NCI-H510A (cell line): ENCODE results near the gene ITGB6.

Source experiments
- DNase-seq: peaks from one replicate; lab custom pipeline; 2025; lab: John Stamatoyannopoulos, UW

The ITGB6 gene

DNA sequence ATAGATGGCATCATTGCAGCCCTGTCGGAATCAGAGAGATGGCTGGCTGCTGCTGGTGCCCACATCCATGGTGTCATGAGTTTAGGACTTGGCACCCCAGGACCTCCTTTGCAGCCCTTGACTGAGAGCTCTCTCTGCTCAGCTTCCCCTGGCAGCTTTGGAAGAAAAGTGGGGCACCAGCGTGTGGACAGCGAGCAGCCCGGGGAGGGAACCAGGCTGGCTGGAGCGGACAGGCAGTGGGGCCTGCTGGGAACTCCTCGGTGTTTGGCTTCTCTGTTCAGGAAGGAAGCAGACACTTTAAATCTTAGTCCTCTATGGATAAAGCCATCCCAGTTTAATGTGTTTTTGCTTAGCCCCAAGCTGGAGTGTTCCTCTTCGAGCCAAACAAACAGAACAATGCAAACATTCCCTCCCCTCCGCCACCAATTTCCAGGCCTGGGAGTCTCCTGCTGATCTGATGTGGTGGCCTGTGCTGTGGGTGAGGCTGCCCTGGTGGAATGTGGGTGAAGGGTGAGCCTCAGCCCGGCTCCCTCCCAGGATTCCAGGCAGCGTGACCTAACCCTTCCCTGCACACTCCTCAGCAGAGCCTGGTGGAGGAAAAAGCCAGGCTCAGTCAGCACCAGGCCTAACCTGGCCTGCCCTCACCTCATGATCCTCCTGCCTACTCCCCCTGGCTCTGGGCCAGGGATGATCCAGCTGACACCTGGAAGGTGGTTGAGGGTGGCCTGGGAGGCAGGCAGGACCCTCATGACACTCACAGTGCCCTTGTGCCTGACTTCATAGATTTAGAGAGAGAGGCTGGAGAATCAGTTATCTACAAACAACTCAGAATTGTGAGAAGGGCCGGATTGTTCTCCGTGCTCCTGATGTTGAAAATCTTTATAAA, 21.6 kb upstream of the ITGB6 start:
- DNase-seq = peak; percentile 52

- DNase-seq = no peak
These were observed 20.5 kb upstream of the ITGB6 start for GRCh38 chr2:160220545-160221009.

GRCh38 chr2:160220026-160220425, 20.0 kb upstream of the ITGB6 start:
- DNase-seq = no peak

GRCh38 chr2:160214461-160215445, 14.7 kb upstream of the ITGB6 start:
- no peak for DNase-seq

GRCh38 chr2:160213511-160213910, 13.4 kb upstream of the ITGB6 start:
- no peak for DNase-seq

DNA sequence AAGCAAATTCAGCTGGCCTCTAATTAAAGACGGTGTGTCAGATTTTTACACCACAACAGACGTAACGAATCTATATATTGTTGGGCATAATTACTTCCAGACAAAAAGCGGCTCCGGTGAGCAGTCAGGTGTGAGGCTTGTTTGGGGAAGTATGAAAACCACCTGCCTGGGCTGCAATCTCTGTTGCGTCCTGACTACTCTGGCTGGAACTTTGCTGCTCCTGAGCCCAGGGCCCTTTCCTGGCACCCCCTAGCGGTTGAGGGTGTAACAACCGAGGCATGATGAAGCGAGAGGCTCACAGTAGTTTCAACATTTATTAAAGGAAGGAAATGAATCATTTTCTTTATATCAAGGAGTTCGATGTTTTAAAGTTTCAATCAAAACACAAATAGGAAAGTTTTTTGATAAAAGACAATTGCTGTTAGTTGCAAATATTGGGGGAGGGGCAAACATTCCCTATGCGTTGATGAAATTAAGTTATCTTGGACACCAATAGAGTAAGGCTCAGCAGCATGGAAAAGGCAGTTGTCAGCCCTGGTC, 10.6 kb upstream of the ITGB6 start:
- DNase-seq = no peak

DNA sequence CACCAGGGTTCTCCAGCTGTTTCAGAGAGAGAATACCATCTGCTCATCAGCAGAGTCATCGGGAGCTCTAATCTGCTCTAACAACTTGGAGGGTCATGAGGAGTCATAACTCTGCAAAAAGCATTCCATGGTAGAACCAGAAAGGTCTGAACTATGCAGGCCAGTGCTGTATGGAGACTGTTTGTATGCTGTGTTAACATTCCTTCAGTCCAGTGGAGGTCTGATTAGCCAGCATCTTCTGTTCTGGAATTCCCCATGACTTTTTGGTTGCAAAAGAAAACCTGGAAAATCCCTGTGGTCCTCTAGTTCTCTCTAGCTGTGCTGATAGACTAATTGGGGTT, 9.4 kb upstream of the ITGB6 start:
- no peak for DNase-seq

DNA sequence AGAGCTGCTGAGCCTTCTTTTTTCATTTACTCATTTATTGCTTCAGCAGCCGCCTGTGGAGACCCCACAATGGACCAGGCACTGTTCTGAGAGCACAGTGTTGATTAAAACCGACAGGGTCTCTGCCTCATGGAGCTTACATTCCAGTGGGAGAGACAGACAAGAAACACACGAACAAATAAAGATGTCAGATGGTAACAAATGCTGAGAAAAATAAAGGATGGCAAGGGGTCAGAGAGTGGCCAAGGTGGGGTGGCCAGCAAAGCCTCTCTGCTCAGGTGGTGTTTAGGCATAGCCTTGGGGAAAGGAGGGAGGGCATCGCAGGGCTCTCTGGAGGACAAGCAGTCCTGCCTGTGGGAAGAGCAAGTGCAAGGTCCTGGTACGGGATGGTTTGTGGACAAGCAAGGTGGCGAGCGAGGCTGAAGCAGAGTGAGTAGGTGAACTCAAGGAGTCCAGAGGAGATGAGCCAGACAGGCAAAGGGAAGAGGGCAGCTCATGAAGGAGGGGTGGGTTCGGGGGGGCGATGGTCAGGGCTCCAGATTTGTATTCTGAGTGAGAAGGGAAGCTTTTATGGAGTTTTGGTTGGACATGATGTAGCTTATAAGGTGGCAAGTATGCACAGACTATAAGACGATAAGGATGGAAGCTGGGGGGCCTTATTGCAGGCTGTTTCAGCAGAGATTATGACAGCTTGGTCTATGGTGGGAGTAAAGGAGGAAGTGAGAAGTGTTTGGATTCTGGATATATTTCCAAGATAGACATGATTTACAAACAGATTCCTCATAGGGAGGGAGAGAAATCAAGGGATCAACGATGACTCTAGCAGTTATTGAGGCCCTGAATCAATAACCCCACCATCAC, 8.8 kb upstream of the ITGB6 start:
- DNase-seq = no peak

DNA sequence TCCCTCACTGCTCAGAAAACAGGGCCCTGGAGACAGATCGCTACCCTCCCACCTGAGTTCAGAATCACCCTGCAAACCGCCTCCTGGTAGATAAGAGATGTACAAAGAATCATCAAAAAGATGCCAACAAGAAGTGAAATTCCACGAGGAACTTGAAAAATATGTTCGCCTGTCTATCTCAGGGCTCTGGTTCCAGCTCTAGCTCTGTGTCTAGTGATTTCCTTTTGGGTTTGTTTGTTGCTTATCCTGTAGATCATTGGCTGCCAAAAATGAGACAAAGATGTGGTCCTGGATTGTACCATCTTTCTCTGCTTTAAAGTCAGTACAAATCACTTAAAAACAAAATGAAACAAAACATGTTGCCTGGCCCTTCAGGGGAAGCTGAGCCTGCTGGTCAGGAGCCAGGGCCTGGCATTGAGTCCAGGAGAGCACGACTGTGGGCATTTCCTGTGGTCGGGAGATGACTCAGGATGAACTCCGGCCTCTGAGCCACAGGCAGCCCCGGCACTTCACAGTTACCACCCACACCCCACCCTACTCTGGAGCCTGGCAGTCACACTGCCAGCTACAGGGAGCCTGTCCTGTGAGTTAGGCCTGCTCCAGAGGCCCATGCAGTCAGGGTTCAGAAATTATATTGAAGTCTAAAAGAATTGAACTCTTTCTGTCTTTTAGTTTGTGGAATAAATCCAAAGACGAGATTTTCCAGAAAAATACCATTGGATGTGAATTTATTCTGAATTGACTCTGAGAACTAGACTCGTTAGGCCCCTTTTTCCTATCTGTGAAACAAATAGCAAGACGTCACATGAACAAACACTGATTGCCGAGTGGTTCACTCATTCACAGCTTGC, 8.0 kb upstream of the ITGB6 start:
- no peak for DNase-seq

GRCh38 chr2:160207271-160207670, 7.2 kb upstream of the ITGB6 start:
- DNase-seq = no peak

- no peak for DNase-seq
These were observed 6.4 kb upstream of the ITGB6 start for GRCh38 chr2:160206436-160206835.

DNA sequence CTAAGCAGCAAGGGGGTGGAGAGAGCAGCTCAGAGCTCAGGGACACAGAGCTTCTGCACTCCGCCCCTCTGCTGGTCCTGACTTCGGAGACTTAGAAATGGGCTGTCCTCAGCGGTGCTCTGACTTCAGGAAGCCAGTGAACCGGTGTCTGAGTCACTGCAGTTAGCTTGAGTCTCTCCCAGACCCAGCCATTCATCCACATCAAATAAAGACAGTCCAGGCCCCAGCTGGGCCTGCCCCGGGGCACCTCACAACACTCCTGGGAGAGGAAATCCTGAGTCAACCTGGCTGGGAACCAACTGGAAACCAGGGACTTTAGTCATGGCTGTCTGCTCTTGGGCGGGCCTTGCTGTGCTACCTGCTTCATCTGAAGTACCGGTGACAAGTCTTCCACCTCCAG, 5.4 kb upstream of the ITGB6 start:
- DNase-seq = no peak

GRCh38 chr2:160203422-160203821, 3.4 kb upstream of the ITGB6 start:
- no peak for DNase-seq

DNA sequence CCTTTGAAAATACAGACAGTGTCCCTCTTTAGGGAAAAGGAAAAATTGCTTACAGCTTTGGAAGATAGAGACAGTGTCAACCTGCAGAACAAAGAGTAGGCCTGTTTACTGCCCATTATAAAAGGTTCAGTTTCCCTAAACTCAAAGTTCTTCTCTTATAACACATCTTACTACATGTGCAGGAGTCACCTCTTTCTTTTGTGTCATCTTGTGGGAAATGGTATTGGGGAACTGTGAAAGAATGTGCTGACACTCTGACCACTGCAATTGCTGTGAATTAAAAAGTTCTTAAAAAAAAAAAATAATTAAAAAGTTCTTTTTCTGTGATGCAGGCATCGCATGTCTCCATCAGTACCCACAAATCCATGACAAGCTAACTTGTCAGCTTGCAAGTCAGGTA, 2.9 kb upstream of the ITGB6 start:
- DNase-seq = no peak

- DNase-seq = no peak
These were observed 1.9 kb upstream of the ITGB6 start for GRCh38 chr2:160201849-160202539.

DNA sequence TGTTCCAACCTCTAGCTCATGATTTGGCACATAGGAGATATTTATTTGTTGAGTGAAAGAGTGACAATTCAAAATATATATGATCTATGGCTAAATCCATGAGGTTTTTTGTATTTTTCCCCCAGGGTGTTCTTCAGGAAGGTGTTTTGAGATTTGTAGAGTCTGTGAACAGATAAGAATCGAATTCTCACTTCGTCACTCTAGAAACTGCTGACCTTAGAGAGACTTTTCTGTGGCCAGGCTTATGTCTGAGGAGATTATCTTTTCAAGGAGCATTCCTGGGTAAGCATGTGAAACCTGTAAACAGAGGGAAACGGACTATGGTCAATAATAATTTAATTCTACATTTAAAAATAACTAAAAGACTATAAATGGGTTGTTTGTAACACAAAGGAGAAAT, 849 bp upstream of the ITGB6 start:
- no peak for DNase-seq

DNA sequence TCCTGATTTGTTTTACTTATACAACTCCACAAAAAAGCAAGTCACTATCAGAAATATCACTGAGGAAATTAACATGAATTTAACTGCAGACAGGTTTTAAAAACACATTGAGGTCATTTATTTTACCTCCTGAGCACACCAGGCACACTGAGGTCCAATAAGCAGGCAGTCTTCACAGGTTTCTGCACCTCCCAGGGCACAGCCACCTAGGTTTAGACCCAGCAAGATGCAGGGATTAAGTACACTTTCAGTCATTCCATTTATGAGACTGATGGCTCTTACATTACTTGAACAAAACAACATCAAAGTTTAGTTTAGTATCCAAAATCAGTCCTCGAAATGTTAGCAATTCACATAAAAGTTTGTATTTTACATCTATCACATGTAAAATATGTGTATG, 1.0 kb downstream of the ITGB6 start:
- no peak for DNase-seq

DNA sequence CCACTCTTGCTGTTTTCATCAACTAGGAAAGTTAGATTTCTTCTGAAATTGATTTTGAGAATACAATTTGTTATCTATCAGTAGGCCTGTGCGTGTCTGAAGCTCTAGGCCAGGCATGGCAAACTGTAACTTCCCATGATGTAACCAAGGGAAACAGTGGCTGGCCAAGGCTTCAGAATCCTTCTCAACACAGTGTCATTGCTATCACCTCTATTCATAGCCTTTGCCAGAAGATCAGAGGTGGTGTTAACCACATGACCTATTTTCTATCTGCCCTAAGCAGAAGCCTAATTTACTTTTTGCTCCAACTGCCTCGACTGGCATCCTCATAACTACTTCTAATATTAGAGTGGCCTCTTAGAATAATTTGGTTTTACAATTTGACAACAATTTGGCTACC, 2.5 kb downstream of the ITGB6 start:
- no peak for DNase-seq

GRCh38 chr2:160194946-160195345, 5.1 kb downstream of the ITGB6 start:
- no peak for DNase-seq

GRCh38 chr2:160194351-160194750, 5.7 kb downstream of the ITGB6 start:
- DNase-seq = no peak
